GM12878 (cell line): ENCODE data around the gene AEN.

ENCODE experiments used
- CTCF ChIP-seq, 3 experiments: IDR thresholded peaks in 2 of 3; conservative IDR thresholded peaks in 1 of 3; 2 replicates each; pipeline ENCODE4 v1.5.1; 2011; ENCODE audit warnings: low read depth in 3 of 3, low read length in 3 of 3, mild to moderate bottlenecking in 3 of 3, control low read depth in 2 of 3, moderate library complexity in 2 of 3, inconsistent platforms in 1 of 3, mixed read lengths in 1 of 3; ENCODE audit not compliant: control insufficient read depth in 2 of 3, insufficient read depth in 1 of 3; ENCODE audit errors: extremely low read depth in 1 of 3
- EP300 ChIP-seq, 2 experiments: fragments of 150-350 bp in 1 of 2; IDR thresholded peaks; 2 replicates each; pipeline ENCODE4 v1.6.1; 2011 to 2012; ENCODE audit warnings: low read depth in 2 of 2, low read length in 2 of 2, borderline replicate concordance in 1 of 2, improper control_type of control experiment in 1 of 2, inconsistent platforms in 1 of 2; ENCODE audit not compliant: control insufficient read depth in 1 of 2
- NFYA ChIP-seq: IDR thresholded peaks from 2 replicates; pipeline ENCODE4 v1.6.1; 2011; ENCODE audit warnings: low read depth, mild to moderate bottlenecking, low read length, improper control_type of control experiment, borderline replicate concordance
- POLR2A ChIP-seq: IDR thresholded peaks from 2 replicates; pipeline ENCODE4 v1.6.1; 2011; ENCODE audit warnings: low read depth, mild to moderate bottlenecking, low read length
- RAD21 ChIP-seq: IDR thresholded peaks from 2 replicates; pipeline ENCODE4 v1.6.1; 2011; ENCODE audit warnings: mild to moderate bottlenecking, low read depth, low read length, moderate library complexity; ENCODE audit not compliant: insufficient read depth
- ZBTB4 ChIP-seq: fragments of 450-650 bp; formaldehyde crosslinking; IDR thresholded peaks from 2 replicates; pipeline ENCODE4 v1.4.0; 2022; ENCODE audit warnings: mild to moderate bottlenecking, moderate library complexity

GRCh38 chr15:88650556-88650955 lies 29.4 kb downstream of the AEN start:
- TF ChIP-seq EP300 (IDR thresholded peaks at IDR 0.05; ENCODE audit: borderline replicate concordance in 1 of 2, control insufficient read depth in 1 of 2, low read depth in 2 of 2, low read length in 2 of 2) (no peak), CTCF (IDR thresholded peaks at IDR 0.05 in 2 of 3, conservative IDR thresholded peaks at IDR 0.05 in 1 of 3; ENCODE audit: control insufficient read depth in 2 of 3, extremely low read depth in 1 of 3, insufficient read depth in 1 of 3, low read depth in 3 of 3, low read length in 3 of 3) (no peak), POLR2A (no peak), RAD21 (no peak), NFYA (no peak), ZBTB4 (CRISPR knock-in tag) (no peak)
